ENCODE results near the gene CDKAL1.

The CDKAL1 gene

DNA sequence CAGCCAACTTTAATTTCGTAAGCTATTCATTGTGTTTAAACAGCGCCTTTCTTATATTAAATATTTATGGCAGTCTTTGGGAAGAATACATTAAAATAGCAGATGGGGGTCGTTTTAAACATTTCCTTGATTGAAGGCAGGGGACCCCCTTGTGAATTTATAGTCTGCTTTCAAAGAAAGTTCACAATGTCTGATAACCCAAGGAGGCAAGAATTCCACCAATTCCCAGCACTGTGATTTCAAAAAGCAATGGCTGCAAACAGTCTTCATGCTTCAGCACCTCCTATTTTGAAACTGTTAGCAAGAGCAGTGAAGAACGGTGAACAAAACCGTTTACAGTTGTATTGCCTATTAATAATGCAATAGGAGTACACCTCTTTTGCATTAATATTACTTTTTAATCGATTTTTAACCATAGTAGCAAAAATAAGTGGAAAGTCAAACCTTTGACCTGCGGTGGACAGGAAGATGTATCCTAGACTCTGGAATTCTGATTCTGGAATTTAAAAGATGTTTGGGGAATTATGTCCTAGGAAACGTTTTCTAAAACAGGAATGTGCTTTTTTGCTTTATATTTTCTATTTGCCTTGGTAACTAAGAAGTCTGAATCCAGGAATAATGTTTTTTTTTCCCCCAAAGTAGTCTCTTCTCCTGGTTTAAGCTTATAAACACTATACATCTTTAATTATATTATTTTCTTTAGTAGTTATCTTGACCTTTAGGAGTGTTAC is 393.0 kb downstream of the CDKAL1 start:
- in situ Hi-C loops (cut with MboI; ENCODE audit: low pct_unique_long_range_greater_than_20kb, low sequenced_read_pairs, unreplicated experiment): no loop called here
- no peak for DNase-seq (ENCODE audit: low spot score)
- TF ChIP-seq CTCF (IDR thresholded peaks at IDR 0.05; ENCODE audit: extremely low read depth, insufficient read depth, missing control alignments): no peak

DNA sequence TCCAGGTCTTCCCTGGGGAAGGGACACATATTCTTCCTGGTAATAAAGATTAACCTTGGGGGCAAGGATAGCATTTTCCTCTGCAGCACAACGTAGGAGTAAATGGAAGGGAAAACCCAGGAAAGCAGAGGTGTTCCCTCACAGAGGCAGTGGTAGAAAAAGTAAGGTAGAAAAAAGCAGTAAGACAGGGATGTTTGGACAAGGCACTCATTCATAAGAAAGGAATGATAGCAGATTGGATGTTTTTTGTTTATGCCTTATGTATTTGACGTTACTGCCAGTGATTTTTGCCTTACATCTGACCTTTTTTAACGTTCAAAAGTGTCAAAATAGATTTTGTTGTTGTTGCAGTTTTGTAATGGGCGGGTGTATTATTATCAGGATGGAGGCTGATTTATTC is 395.0 kb downstream of the CDKAL1 start:
- no peak for TF ChIP-seq CTCF (IDR thresholded peaks at IDR 0.05; ENCODE audit: extremely low read depth, insufficient read depth, missing control alignments)
- DNase-seq (ENCODE audit: low spot score): no peak
- in situ Hi-C loops (cut with MboI; ENCODE audit: low pct_unique_long_range_greater_than_20kb, low sequenced_read_pairs, unreplicated experiment): no loop called here

DNA sequence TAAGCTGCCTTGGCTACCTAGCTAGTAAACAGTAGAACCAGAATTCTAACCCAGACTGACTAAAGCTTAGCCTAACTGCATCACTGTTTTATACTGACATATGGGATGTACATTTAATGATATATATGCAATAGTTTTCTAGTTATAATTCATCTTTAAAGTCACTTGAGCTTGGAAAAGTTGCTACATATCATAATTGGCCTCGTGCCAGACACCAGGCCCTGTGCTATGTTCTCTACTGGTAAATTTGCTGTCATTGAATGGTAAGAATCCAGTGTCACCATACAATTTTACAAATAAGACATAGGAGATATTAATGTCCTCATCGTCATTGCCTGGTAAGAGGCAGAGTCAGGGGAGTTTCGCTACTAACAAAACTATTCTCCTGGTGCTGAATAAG is 396.8 kb downstream of the CDKAL1 start:
- in situ Hi-C loops (cut with MboI; ENCODE audit: low pct_unique_long_range_greater_than_20kb, low sequenced_read_pairs, unreplicated experiment): no loop called here
- no peak for TF ChIP-seq CTCF (IDR thresholded peaks at IDR 0.05; ENCODE audit: extremely low read depth, insufficient read depth, missing control alignments)
- no peak for DNase-seq (ENCODE audit: low spot score)

GRCh38 chr6:20931772-20932171 is 397.5 kb downstream of the CDKAL1 start:
- no peak for TF ChIP-seq CTCF (IDR thresholded peaks at IDR 0.05; ENCODE audit: extremely low read depth, insufficient read depth, missing control alignments)
- DNase-seq (ENCODE audit: low spot score): no peak
- in situ Hi-C loops (cut with MboI; ENCODE audit: low pct_unique_long_range_greater_than_20kb, low sequenced_read_pairs, unreplicated experiment): no loop called here

GRCh38 chr6:20932284-20932683 is 398.0 kb downstream of the CDKAL1 start:
- in situ Hi-C loops (cut with MboI; ENCODE audit: low pct_unique_long_range_greater_than_20kb, low sequenced_read_pairs, unreplicated experiment): no loop called here
- TF ChIP-seq CTCF (IDR thresholded peaks at IDR 0.05; ENCODE audit: extremely low read depth, insufficient read depth, missing control alignments): no peak

DNA sequence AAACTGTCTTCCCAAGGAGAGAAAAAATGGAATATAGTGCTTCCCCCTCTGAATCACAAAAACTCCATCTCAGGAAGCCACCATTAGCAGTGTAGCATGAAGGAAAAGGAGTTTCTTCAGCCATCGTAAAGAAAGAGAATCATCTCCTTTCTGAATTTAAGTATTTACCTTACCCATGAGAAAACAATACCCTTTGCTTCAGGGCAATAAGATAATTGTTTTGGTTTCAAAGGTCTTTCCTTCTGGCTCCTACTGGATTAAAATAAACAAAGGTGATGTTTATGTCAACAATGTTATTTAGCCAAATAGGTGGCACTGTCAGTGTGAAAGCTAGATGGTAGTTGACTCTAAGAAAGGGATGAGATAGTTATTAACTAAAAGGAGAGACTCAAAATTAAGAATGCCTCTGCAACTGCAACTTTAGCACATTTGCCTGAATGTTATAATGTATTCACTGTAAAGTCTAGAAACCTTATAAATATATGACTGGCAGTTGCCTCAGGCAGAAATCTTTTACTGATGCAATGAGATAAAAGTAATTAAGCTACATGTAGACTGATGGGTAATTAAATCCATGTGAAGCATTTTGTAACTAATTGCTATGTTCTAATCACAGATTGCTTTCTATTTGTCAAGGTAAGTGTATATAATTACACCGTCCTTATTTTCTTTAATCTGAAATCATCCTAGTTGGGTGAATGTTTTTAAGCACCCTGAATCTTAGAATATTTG is 399.0 kb downstream of the CDKAL1 start:
- in situ Hi-C loops (cut with MboI; ENCODE audit: low pct_unique_long_range_greater_than_20kb, low sequenced_read_pairs, unreplicated experiment): no loop called here
- DNase-seq (ENCODE audit: low spot score): no peak
- TF ChIP-seq CTCF (IDR thresholded peaks at IDR 0.05; ENCODE audit: extremely low read depth, insufficient read depth, missing control alignments): no peak

More at GRCh38 chr6:20932284-20932683, 398.0 kb downstream of the CDKAL1 start:
- no peak for DNase-seq (ENCODE audit: low spot score)
